GM18508 (cell line): Measurements from ENCODE around the gene FCER1G.

ENCODE experiments used
- ATAC-seq: cut with Tn5 transposase; IDR thresholded peaks from one replicate; pipeline ENCODE4 v1.9.1; 2021; ENCODE audit warnings: moderate number of reproducible peaks; ENCODE audit not compliant: insufficient read depth, unreplicated experiment

The FCER1G gene

GRCh38 chr1:161185732-161186311 lies 29.3 kb upstream of the FCER1G start:
- ATAC-seq: no peak

- ATAC-seq: no peak
These were observed 27.8 kb upstream of the FCER1G start for GRCh38 chr1:161187311-161187710.

- no peak for ATAC-seq
These were observed 26.7 kb upstream of the FCER1G start for GRCh38 chr1:161188381-161188780.

- ATAC-seq: no peak
These were observed 26.1 kb upstream of the FCER1G start for GRCh38 chr1:161189036-161189435.

GRCh38 chr1:161190962-161191521 lies 24.1 kb upstream of the FCER1G start:
- ATAC-seq: no peak

- ATAC-seq: no peak
These were observed 23.1 kb upstream of the FCER1G start for GRCh38 chr1:161191971-161192370.

GRCh38 chr1:161192476-161193465 lies 22.3 kb upstream of the FCER1G start:
- ATAC-seq: no peak

- ATAC-seq: no peak
These were observed 21.4 kb upstream of the FCER1G start for GRCh38 chr1:161193561-161194235.

GRCh38 chr1:161195171-161195570 lies 19.9 kb upstream of the FCER1G start:
- no peak for ATAC-seq

- no peak for ATAC-seq
These were observed 19.0 kb upstream of the FCER1G start for GRCh38 chr1:161196111-161196510.

- ATAC-seq: no peak
These were observed 18.3 kb upstream of the FCER1G start for GRCh38 chr1:161196521-161197451.

- no peak for ATAC-seq
These were observed 17.4 kb upstream of the FCER1G start for GRCh38 chr1:161197560-161198193.

GRCh38 chr1:161198194-161198896 lies 16.8 kb upstream of the FCER1G start:
- no peak for ATAC-seq

GRCh38 chr1:161198897-161199431 lies 16.1 kb upstream of the FCER1G start, which contains the start of gene ADAMTS4:
ADAMTS4 (minus strand) TSS chr1:161199054; CDS start chr1:161198627, 427 bp downstream.
- no peak for ATAC-seq

GRCh38 chr1:161199506-161200139 lies 15.5 kb upstream of the FCER1G start:
- no peak for ATAC-seq

GRCh38 chr1:161200421-161200991 lies 14.6 kb upstream of the FCER1G start:
- ATAC-seq: no peak
